IPS-20b (cell line): ENCODE results near the gene MAB21L4.

Source experiments
- H3K27ac ChIP-seq: one replicate; pipeline ENCODE4 v1.5.1; 2013; ENCODE audit warnings: low read length
- H3K27me3 ChIP-seq: 2 replicates; pipeline ENCODE4 v1.6.1; 2013; ENCODE audit warnings: mild to moderate bottlenecking, low read length, inconsistent platforms; ENCODE audit not compliant: insufficient read depth
- H3K36me3 ChIP-seq: 2 replicates; pipeline ENCODE4 v1.6.1; 2013; ENCODE audit warnings: low read depth, mild to moderate bottlenecking, inconsistent platforms, low read length, moderate library complexity; ENCODE audit not compliant: insufficient read depth
- H3K4me1 ChIP-seq: 2 replicates; pipeline ENCODE4 v1.6.1; 2013; ENCODE audit warnings: mild to moderate bottlenecking, control low read depth, inconsistent platforms, low read length, moderate library complexity; ENCODE audit not compliant: insufficient read depth
- H3K4me3 ChIP-seq: 2 replicates; pipeline ENCODE4 v1.5.1; 2013; ENCODE audit warnings: mild to moderate bottlenecking, low read length, inconsistent platforms
- H3K9ac ChIP-seq: 2 replicates; pipeline ENCODE4 v1.6.1; 2013; ENCODE audit warnings: low read depth, mild to moderate bottlenecking, inconsistent platforms, low read length, moderate library complexity
- H3K9me3 ChIP-seq: 2 replicates; pipeline ENCODE4 v1.6.1; 2013; ENCODE audit warnings: mild to moderate bottlenecking, low read depth, low read length, inconsistent platforms; ENCODE audit not compliant: insufficient read depth

Gene MAB21L4

GRCh38 chr2:240894836-240895558 lies 959 bp downstream of the MAB21L4 start:
- Histone ChIP-seq H3K9me3 (no peaks in the 10 kb centered on the region), H3K4me3 (no peak overlapping the region), H3K36me3 (no peaks in the 10 kb centered on the region), H3K4me1 (peaks cover 6% of the 10 kb centered on the region; the same call in 1 of the 2 replicates), H3K27ac (no peak overlapping the region), H3K9ac (no peak overlapping the region), H3K27me3 (no peaks in the 10 kb centered on the region)

GRCh38 chr2:240894006-240894405 lies 1.9 kb downstream of the MAB21L4 start:
- H3K9ac ChIP-seq: no peak overlapping the region
- no peaks in the 10 kb centered on the region for H3K27me3 ChIP-seq
- no peak overlapping the region for H3K27ac ChIP-seq
- H3K36me3 ChIP-seq: no peaks in the 10 kb centered on the region
- no peaks in the 10 kb centered on the region for H3K9me3 ChIP-seq
- peaks cover 6% of the 10 kb centered on the region; the same call in 1 of the 2 replicates for H3K4me1 ChIP-seq
- no peak overlapping the region; the same call in 1 of the 2 replicates for H3K4me3 ChIP-seq

GRCh38 chr2:240893363-240893844 lies 2.6 kb downstream of the MAB21L4 start:
- Histone ChIP-seq H3K9ac (no peak overlapping the region), H3K27ac (no peak overlapping the region), H3K4me3 (no peak overlapping the region; the same call in 1 of the 2 replicates), H3K36me3 (no peaks in the 10 kb centered on the region), H3K4me1 (peaks cover 6% of the 10 kb centered on the region; the same call in 1 of the 2 replicates), H3K9me3 (no peaks in the 10 kb centered on the region), H3K27me3 (no peaks in the 10 kb centered on the region)

DNA sequence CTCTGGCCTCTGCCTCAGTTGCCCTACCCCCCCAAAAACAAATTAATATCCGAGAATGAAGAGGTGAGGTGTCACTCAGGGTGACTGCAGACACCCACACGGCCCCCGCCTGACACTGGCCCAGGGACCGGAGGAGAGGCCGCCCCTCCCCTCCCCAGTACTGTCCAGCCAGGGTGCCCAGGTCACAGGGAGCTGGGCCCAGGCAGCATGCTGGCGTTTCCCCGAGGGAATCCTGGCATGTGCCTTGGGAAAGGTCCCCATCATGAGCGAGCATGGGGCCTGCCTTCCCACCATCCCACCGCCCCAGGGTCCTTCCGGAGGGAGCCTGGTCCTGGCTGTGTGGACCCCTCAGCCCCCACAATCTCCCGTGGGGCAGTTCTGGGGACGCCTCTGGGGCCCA lies 3.0 kb downstream of the MAB21L4 start:
- Histone ChIP-seq H3K27me3 (no peaks in the 10 kb centered on the region), H3K4me3 (no peak overlapping the region), H3K9ac (no peak overlapping the region), H3K4me1 (peaks cover 6% of the 10 kb centered on the region; the same call in 1 of the 2 replicates), H3K27ac (no peak overlapping the region), H3K36me3 (no peaks in the 10 kb centered on the region), H3K9me3 (no peaks in the 10 kb centered on the region)

DNA sequence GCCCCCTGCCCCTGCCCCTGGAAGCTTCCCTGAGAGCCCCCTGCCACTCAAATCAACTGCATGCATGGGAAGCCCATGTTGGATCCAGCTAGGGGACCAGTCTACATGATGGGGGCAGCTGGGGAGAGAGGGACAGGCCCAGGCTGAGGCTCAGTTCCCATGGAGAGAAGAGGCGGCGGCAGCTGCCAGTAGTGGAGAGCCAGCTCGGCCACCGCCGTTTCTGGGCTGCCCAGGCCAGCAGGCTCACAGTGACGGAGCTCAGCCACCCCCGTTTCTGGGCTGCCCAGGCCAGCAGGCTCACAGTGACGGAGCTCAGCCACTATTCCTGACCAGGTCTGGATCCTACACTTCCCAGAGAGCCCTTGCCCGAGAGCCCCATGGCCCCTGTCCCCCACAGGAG lies 3.6 kb downstream of the MAB21L4 start:
- no peak overlapping the region for H3K4me3 ChIP-seq
- H3K9ac ChIP-seq: no peak overlapping the region
- no peaks in the 10 kb centered on the region for H3K27me3 ChIP-seq
- H3K36me3 ChIP-seq: no peaks in the 10 kb centered on the region
- no peak overlapping the region for H3K27ac ChIP-seq
- H3K9me3 ChIP-seq: no peaks in the 10 kb centered on the region
- H3K4me1 ChIP-seq: peaks cover 6% of the 10 kb centered on the region; the same call in 1 of the 2 replicates

GRCh38 chr2:240891492-240892340 lies 4.2 kb downstream of the MAB21L4 start:
- H3K9me3 ChIP-seq: no peaks in the 10 kb centered on the region
- H3K27me3 ChIP-seq: no peaks in the 10 kb centered on the region
- H3K4me3 ChIP-seq: no peak overlapping the region
- H3K36me3 ChIP-seq: no peaks in the 10 kb centered on the region
- no peak overlapping the region for H3K27ac ChIP-seq
- H3K4me1 ChIP-seq: peaks cover 6% of the 10 kb centered on the region; the same call in 1 of the 2 replicates
- H3K9ac ChIP-seq: no peak overlapping the region

- Histone ChIP-seq H3K27ac (no peak overlapping the region), H3K9ac (no peak overlapping the region), H3K9me3 (no peaks in the 10 kb centered on the region), H3K4me3 (no peak overlapping the region), H3K36me3 (no peaks in the 10 kb centered on the region), H3K4me1 (peaks cover 6% of the 10 kb centered on the region; the same call in 1 of the 2 replicates), H3K27me3 (no peaks in the 10 kb centered on the region)
Measured at GRCh38 chr2:240890691-240891090, 5.3 kb downstream of the MAB21L4 start.

DNA sequence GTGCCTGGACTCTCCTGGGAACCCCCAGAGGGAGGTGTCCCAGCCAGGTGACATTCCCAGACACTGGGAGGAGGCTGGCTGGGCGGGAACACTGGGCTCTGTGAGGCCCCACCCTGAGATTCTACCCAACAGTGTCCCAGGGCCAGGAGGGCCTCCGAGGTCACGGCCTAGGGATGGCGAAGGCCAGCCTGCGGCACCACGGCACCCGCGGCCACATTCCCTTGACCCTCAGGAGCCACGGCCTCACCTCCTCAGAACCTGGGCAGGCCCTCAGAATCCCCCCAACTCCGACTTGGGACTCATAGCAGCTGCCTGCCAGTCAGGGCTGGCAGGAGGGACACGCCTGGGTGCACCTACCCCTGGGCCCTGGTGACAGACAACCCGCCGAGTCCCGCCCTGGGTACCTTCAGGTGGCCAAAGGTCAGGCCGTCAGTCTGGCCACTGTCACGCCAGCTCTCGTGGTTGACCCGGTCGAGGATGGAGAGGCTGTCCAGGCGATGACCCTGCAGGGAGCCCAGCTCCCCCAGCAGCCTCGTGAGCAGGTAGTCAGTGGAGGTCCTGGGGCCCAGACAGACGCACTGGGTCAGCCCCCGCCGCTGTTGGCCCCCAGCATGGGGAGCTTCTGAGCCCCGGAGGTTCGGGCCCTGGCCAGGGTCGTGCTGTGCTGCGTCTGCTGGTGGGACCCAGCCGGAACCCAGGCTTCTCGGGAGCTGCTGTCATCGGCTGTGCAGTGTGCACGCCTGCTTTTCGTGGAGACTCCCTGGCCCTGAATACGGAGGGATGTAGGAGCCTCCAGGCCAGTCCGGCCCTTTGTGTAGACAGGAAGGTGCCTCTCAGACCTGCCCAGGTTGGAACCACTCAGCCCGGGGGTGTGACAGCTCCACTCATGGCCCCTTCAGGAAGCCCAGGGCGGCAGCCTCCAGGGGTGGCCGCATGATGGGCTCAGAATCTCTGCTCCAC lies 6.1 kb downstream of the MAB21L4 start:
- no peak overlapping the region for H3K4me3 ChIP-seq
- H3K27me3 ChIP-seq: no peaks in the 10 kb centered on the region
- peaks cover 6% of the 10 kb centered on the region; the same call in 1 of the 2 replicates for H3K4me1 ChIP-seq
- H3K9ac ChIP-seq: no peak overlapping the region
- H3K36me3 ChIP-seq: no peaks in the 10 kb centered on the region
- no peaks in the 10 kb centered on the region for H3K9me3 ChIP-seq
- no peak overlapping the region for H3K27ac ChIP-seq

GRCh38 chr2:240888890-240889573 lies 6.9 kb downstream of the MAB21L4 start:
- Histone ChIP-seq H3K36me3 (no peaks in the 10 kb centered on the region), H3K27ac (no peak overlapping the region), H3K4me3 (no peak overlapping the region), H3K9ac (no peak overlapping the region), H3K27me3 (no peaks in the 10 kb centered on the region), H3K9me3 (no peaks in the 10 kb centered on the region), H3K4me1 (peaks cover 4% of the 10 kb centered on the region; the same call in 1 of the 2 replicates)

GRCh38 chr2:240888130-240888889 lies 7.6 kb downstream of the MAB21L4 start:
- Histone ChIP-seq H3K4me3 (no peak overlapping the region), H3K36me3 (no peaks in the 10 kb centered on the region), H3K9me3 (no peaks in the 10 kb centered on the region), H3K27me3 (no peaks in the 10 kb centered on the region), H3K4me1 (no peaks in the 10 kb centered on the region), H3K9ac (no peak overlapping the region), H3K27ac (no peak overlapping the region)
